Mucosa of descending colon (tissue), 3 donors: ENCODE data around the gene ARHGAP29. TPM values are rescaled to one million over a fixed set of nuclear protein-coding genes. Genes with fewer than 3 reads are reported as not detected.

Experiments
- ATAC-seq: fragments of 200-7000 bp; cut with Tn5 transposase; one replicate; pipeline ENCODE4 v1.9.1; 2020; ENCODE audit warnings: mild to moderate bottlenecking, moderate library complexity
- DNase-seq, 3 donors: peaks; one replicate each; pipeline ENCODE4 v3.0.0-alpha.2; 2020
- H3K36me3 ChIP-seq: fragments of 200-600 bp; one replicate; pipeline ENCODE4 v1.8.0; 2021; ENCODE audit warnings: low read depth, mild to moderate bottlenecking
- H3K4me1 ChIP-seq: fragments of 200-600 bp; one replicate; pipeline ENCODE4 v1.8.0; 2021; ENCODE audit warnings: low read depth, mild to moderate bottlenecking
- H3K4me3 ChIP-seq: fragments of 200-600 bp; one replicate; pipeline ENCODE4 v1.8.0; 2021; ENCODE audit warnings: mild to moderate bottlenecking
- H3K9me3 ChIP-seq: fragments of 200-600 bp; one replicate; pipeline ENCODE4 v1.8.0; 2021; ENCODE audit warnings: mild to moderate bottlenecking
- intact Hi-C, 2 donors: fragments of 100-400 bp; cut with DNase I in 1 of 2; cut with micrococcal nuclease in 1 of 2; formaldehyde crosslinking; loops; one replicate each; pipeline versions ENCODE4 v1.11.0 to v1.11.1; 2022; cut with DNase I, micrococcal nuclease
- total RNA-seq, 3 donors: library from RNA; stranded (reverse); fragmentation: NEBNext Ultra II Directional in 2 of 3; extraction: Animal tissue kit (Norgen Biotek cat#: 25700) in 2 of 3; gene quantifications; one replicate each; pipeline versions ENCODE4 v1.2.1 to v1.2.4, GENCODE V29; 2021 to 2023
- TF ChIP-seq, protein P1 (sequence below): fragments of 200-600 bp; IDR thresholded peaks from one replicate; pipeline ENCODE4 v1.8.0; 2022; ENCODE audit warnings: antibody characterized with exemption, mild to moderate bottlenecking
- donor health status: DM: no; HTN: no; CAD: no; lungs with moderate emphysema.
- donor health status: DM: no; HTN: no; CAD: no.
- donor health status: DM: no; HTN: yes; CAD: no.

Gene ARHGAP29
- total RNA-seq, 3 donors from 2014 or later: 2.6 to 11.9 (median 6.7) TPM

DNA sequence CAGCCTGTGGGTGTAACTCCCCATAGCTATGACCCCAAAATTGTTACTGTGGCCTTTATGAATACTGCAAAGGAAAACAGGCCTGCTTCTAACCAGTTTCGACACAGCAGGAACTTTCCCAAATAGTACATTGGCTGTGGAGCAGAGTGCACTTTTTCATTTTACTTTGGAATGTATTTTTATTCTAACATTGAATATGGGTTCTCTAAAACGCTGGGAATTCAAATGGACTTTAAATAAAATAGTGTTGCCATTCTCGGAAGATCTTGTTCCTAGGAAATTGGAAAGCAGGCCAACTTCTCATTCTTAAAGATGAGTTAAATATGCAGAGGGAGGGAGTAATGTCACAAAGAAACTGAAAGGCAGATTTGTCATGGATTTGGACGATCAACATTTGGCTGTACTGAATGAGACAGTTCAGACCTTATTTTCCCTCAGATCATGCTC, 39.6 kb upstream of the ARHGAP29 start:
- Histone ChIP-seq H3K36me3 (no peaks in the 10 kb centered on the region), H3K9me3 (no peaks in the 10 kb centered on the region), H3K4me1 (no peaks in the 10 kb centered on the region), H3K4me3 (no peak overlapping the region)
- intact Hi-C loops: no loop called here
- ATAC-seq (no peak), DNase-seq (no peak)
- TF ChIP-seq, protein P1, sequence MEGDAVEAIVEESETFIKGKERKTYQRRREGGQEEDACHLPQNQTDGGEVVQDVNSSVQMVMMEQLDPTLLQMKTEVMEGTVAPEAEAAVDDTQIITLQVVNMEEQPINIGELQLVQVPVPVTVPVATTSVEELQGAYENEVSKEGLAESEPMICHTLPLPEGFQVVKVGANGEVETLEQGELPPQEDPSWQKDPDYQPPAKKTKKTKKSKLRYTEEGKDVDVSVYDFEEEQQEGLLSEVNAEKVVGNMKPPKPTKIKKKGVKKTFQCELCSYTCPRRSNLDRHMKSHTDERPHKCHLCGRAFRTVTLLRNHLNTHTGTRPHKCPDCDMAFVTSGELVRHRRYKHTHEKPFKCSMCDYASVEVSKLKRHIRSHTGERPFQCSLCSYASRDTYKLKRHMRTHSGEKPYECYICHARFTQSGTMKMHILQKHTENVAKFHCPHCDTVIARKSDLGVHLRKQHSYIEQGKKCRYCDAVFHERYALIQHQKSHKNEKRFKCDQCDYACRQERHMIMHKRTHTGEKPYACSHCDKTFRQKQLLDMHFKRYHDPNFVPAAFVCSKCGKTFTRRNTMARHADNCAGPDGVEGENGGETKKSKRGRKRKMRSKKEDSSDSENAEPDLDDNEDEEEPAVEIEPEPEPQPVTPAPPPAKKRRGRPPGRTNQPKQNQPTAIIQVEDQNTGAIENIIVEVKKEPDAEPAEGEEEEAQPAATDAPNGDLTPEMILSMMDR: no peak

DNA sequence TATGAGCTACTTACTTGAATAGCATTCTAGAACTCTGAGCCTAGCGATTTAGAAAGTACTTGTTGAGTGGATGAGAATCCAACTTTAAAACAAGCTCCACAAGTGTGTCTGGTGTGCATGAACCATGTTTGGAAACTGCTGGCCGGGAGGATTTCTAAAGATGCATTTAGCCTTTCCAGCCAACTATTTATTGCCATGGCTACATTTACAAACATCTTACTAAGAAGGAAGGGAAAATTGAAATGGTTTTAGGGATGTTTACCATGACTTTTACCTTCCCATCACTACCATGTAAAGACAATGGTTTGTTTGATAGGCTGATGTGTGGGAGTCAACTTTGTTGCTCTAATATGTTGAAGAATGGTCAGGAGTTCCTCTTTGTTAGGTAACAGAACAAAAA, 37.7 kb upstream of the ARHGAP29 start:
- no peak overlapping the region for H3K4me3 ChIP-seq
- TF ChIP-seq, protein P1: no peak

DNA sequence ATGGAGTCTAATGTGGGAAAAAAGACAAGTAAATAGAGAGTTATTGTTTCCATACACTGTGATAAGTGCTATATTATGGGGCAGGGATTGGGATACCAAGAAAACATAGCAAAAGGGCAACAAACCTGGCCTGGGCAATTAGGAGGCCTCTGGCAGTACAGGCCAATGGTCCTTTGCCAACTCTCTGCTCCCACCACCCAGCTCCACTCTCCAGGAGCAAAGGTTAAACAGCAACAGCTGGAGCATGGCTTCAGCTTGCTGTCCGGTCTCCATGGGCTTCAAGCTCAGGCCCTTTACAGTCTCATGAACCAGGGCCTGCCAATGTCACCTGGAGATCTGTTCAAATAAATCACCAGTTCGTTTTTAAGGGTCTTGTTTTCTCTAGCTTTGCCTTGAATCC, 37.2 kb upstream of the ARHGAP29 start:
- Histone ChIP-seq H3K4me1 (no peaks in the 10 kb centered on the region), H3K36me3 (no peaks in the 10 kb centered on the region), H3K4me3 (no peak overlapping the region), H3K9me3 (no peaks in the 10 kb centered on the region)
- intact Hi-C loops: no loop called here
- TF ChIP-seq, protein P1: no peak
- DNase-seq: no peak
- no peak for ATAC-seq

More for the DNA sequence above, 37.7 kb upstream of the ARHGAP29 start:
- intact Hi-C loops: no loop called here
- H3K9me3 ChIP-seq: no peaks in the 10 kb centered on the region
- H3K36me3 ChIP-seq: no peaks in the 10 kb centered on the region
- DNase-seq: no peak
- H3K4me1 ChIP-seq: no peaks in the 10 kb centered on the region
- ATAC-seq: no peak

DNA sequence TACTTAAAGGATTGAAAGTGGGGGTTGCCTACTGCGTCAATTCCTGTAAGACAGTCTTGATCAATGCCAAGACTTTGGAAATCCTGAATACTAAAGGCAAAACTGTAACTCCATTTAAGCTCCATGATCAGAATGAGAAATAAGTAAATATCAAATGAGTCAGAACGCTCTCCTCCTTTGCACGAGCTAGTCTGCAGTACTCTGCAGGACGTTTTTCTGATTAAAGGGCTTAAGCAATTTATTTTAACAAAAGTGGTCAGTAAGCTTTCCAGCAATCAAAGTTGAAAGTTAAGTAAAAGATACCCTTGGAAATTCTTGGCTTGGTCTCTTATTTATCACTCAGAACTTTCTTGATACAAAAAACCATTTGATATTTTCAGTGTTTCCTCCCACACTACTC, 35.7 kb upstream of the ARHGAP29 start:
- H3K36me3 ChIP-seq: no peaks in the 10 kb centered on the region
- intact Hi-C loops: no loop called here
- TF ChIP-seq, protein P1: no peak

DNA sequence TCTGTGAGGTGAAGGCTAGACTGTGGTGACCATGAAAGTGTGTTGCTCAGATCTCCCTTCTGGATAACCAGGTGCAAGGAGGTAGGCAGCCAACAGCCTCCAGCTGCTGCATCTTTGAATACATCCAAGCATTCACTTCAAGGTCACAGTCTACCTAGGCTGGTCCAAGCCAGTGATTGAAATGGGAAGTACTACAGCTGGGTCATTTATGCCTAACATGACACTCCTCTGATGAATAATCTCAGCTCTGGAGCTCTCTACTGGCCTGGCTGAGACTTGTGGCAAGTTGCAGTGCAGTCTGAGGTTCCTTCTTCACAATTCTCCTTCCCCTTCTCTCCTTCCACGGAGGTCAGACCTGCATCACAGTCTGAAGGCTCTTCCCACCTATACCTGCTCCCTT, 35.0 kb upstream of the ARHGAP29 start:
- intact Hi-C loops: no loop called here
- no peaks in the 10 kb centered on the region for H3K9me3 ChIP-seq
- ATAC-seq: no peak

More for the DNA sequence above, 35.7 kb upstream of the ARHGAP29 start:
- no peak for ATAC-seq
- Histone ChIP-seq H3K4me1 (no peaks in the 10 kb centered on the region), H3K4me3 (no peak overlapping the region), H3K9me3 (no peaks in the 10 kb centered on the region)
- no peak for DNase-seq

More for the DNA sequence above, 35.0 kb upstream of the ARHGAP29 start:
- TF ChIP-seq, protein P1: no peak
- DNase-seq: no peak
- H3K4me3 ChIP-seq: no peak overlapping the region
- no peaks in the 10 kb centered on the region for H3K4me1 ChIP-seq
- H3K36me3 ChIP-seq: no peaks in the 10 kb centered on the region
